ENCODE results near the gene TMSB10. TPM values are rescaled to one million over a fixed set of nuclear protein-coding genes. Genes with fewer than 3 reads are reported as not detected.

Gene TMSB10
- total and polyA plus RNA-seq, 2 of the 13 experiments (the other 11 are each of a cell fraction or from before 2014, with no cell fraction given) = 665 to 708 TPM

DNA sequence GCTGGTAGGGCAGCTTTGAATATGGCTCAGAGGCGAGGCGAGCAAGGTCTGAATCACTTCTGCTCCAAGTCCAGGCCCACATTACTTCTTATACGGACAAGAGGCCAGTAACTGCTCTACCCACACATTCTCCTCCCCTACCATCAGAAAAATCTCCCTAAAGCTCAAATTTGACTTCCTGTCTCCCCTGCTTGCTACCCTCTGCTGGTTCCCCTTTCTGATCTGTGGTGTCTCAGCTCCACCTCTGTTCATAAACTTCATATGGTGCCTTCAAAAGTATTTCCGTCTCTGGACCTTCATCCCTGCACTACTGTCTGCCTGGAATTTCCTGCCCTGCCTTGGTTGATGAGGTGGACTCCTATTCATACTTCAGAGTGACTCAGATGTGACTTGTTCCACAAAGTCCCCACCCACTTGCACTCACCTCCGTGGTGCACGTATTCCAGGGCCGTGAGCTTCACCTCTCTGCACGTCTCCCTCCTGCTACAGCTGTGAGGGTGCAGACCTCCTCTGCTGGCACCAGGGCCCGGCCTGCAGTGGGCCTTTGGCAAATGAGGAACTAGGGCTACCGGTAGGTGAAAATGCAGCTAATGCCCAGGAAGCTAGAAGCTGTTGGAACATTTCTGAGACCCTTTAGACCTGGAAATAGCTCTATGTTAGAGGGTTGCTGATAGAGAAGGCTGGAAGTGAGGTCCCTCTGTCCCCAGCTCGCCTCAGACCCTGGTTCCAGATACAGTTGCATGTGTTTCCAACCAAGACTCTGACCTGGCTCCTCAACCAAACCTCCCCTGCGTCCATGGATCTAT, 41.0 kb downstream of the TMSB10 start (continued):
- no peak for TF ChIP-seq ZNF850 (CRISPR knock-in tag; conservative IDR thresholded peaks at IDR 0.05)
- TF ChIP-seq ZNF317 (CRISPR knock-in tag; IDR thresholded peaks at IDR 0.05) = peak; percentile 78; the same call in 1 of the 2 replicates
- no peak for TF ChIP-seq TOE1 (CRISPR knock-in tag; IDR thresholded peaks at IDR 0.05)
- 0 out of 2 replicates have a peak, but pooled peaks have one; percentile 56 for TF ChIP-seq ZNF749 (CRISPR knock-in tag; IDR thresholded peaks at IDR 0.05; ENCODE audit: borderline replicate concordance)
- TF ChIP-seq ZNF235 (CRISPR knock-in tag; IDR thresholded peaks at IDR 0.05; ENCODE audit: borderline replicate concordance) = no peak
- peak; percentile 61 for TF ChIP-seq MIER2 (CRISPR knock-in tag; IDR thresholded peaks at IDR 0.05)
- no peak for TF ChIP-seq ZNF10 (CRISPR knock-in tag; IDR thresholded peaks at IDR 0.05; ENCODE audit: borderline replicate concordance, low read depth)
- no peak for TF ChIP-seq ZNF841 (CRISPR knock-in tag; IDR thresholded peaks at IDR 0.05; ENCODE audit: borderline replicate concordance)
- peak; percentile 85 for TF ChIP-seq ZNF274 (CRISPR knock-in tag; IDR thresholded peaks at IDR 0.05)
- no peak for TF ChIP-seq ZNF563 (CRISPR knock-in tag; IDR thresholded peaks at IDR 0.05)
- TF ChIP-seq ZFP36L1 (CRISPR knock-in tag; IDR thresholded peaks at IDR 0.05) = no peak
- no peak for TF ChIP-seq CCAR2 (optimal IDR thresholded peaks at IDR 0.05; ENCODE audit: low read depth, low read length)
- TF ChIP-seq NCOR1 (IDR thresholded peaks at IDR 0.05; ENCODE audit: borderline replicate concordance, low read length) = no peak
- peak; percentile 63; the same call in 1 of the 2 replicates for TF ChIP-seq CREB1 (IDR thresholded peaks at IDR 0.05)
- TF ChIP-seq CREB1 (CRISPR knock-in tag; IDR thresholded peaks at IDR 0.05) = peak; percentile 81
- TF ChIP-seq ZNF83 (CRISPR knock-in tag; IDR thresholded peaks at IDR 0.05; ENCODE audit: borderline replicate concordance) = peak; percentile 18; the same call in 1 of the 2 replicates
- TF ChIP-seq, protein P1, sequence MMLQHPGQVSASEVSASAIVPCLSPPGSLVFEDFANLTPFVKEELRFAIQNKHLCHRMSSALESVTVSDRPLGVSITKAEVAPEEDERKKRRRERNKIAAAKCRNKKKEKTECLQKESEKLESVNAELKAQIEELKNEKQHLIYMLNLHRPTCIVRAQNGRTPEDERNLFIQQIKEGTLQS (CRISPR knock-in tag; IDR thresholded peaks at IDR 0.05) = no peak; the same call in 1 of the 2 replicates
- peak; percentile 57; the same call in 1 of the 2 replicates for TF ChIP-seq MIER3 (CRISPR knock-in tag; IDR thresholded peaks at IDR 0.05; ENCODE audit: borderline replicate concordance)
- TF ChIP-seq SP5 (CRISPR knock-in tag; IDR thresholded peaks at IDR 0.05; ENCODE audit: borderline replicate concordance, low read depth) = peak; percentile 95
- TF ChIP-seq ERF (CRISPR knock-in tag; IDR thresholded peaks at IDR 0.05) = peak; percentile 71
- peak; percentile 80; the same call in 1 of the 2 replicates for TF ChIP-seq ZNF276 (CRISPR knock-in tag; IDR thresholded peaks at IDR 0.05; ENCODE audit: low read depth)
- TF ChIP-seq NONO (IDR thresholded peaks at IDR 0.05) = no peak
- TF ChIP-seq NONO (CRISPR knock-in tag; conservative IDR thresholded peaks at IDR 0.05) = peak; percentile 74
- TF ChIP-seq TP53 (CRISPR knock-in tag; conservative IDR thresholded peaks at IDR 0.05) = no peak
- TF ChIP-seq STAG1 (CRISPR knock-in tag; IDR thresholded peaks at IDR 0.05) = no peak; the same call in none of the 2 replicates
- peak; percentile 88; the same call in 1 of the 2 replicates for TF ChIP-seq MEF2D (CRISPR knock-in tag; IDR thresholded peaks at IDR 0.05)
- no peak for TF ChIP-seq MLLT10 (CRISPR knock-in tag; IDR thresholded peaks at IDR 0.05)
- no peak for TF ChIP-seq ATF4 (CRISPR knock-in tag; IDR thresholded peaks at IDR 0.05)

All from HepG2 (cell line).